HG02852 (cell line): ENCODE measurements around the gene CCDC102B.

Source experiments
- ATAC-seq: cut with Tn5 transposase; IDR thresholded peaks from one replicate; pipeline ENCODE4 v1.9.1; 2021; ENCODE audit warnings: mild to moderate bottlenecking, moderate library complexity; ENCODE audit not compliant: unreplicated experiment

CCDC102B gene

GRCh38 chr18:69064063-69064462 is 266.2 kb downstream of the CCDC102B start:
- ATAC-seq = no peak

GRCh38 chr18:69067048-69067447 is 269.2 kb downstream of the CCDC102B start:
- ATAC-seq = no peak

GRCh38 chr18:69071680-69072079 is 273.8 kb downstream of the CCDC102B start:
- no peak for ATAC-seq

GRCh38 chr18:69081846-69082245 is 284.0 kb downstream of the CCDC102B start:
- no peak for ATAC-seq

- ATAC-seq = no peak
These were observed 284.6 kb downstream of the CCDC102B start for GRCh38 chr18:69082499-69082898.

- ATAC-seq = no peak
These were observed 288.1 kb downstream of the CCDC102B start for GRCh38 chr18:69085951-69086350.

GRCh38 chr18:69088973-69089372 is 291.1 kb downstream of the CCDC102B start:
- ATAC-seq = no peak

GRCh38 chr18:69097349-69097748 is 299.5 kb downstream of the CCDC102B start:
- peak; percentile 79 for ATAC-seq

- no peak for ATAC-seq
These were observed 305.1 kb downstream of the CCDC102B start for GRCh38 chr18:69102959-69103358.
